ELF-1 (cell line): ENCODE results near the gene RPL10.

Experiments
- DNase-seq: peaks from one replicate; pipeline ENCODE4 v3.0.0-alpha.2; 2016; ENCODE audit warnings: low read depth, low spot score

Gene RPL10

DNA sequence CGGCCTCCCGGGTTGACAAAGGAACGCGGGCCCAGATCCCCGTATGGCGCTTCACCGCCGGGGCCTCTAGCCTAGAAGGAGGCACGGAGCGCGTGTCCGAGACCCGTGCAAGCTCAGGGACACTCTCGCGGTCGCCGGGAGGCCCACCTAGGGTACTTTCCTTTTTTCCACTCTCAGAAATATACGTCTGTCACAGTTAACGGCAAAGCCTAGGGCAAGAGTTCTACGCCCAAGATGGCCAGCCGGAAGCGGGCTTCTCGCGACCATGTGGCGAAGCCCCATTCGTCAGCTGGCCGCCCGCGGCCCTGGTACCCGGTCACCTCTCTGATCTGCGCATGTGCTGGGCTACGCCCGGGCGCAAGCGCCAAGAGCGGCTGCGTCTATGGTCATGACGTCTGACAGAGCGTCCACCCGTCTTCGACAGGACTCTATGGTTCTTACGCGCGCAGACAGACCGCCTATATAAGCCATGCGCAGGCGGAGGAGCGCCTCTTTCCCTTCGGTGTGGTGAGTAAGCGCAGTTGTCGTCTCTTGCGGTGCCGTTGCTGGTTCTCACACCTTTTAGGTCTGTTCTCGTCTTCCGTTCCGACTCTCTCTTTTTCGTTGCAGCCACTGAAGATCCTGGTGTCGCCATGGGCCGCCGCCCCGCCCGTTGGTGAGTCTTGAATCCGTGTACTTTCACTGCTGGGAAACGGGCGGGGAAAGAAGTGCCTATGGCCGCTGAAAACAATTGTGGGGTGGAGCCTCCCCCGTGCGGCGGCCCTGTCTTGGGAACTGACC lies at the start of gene RPL10:
Gene RPL10 (plus strand): TSS at position 490 of the 780 bp plus-strand sequence. CDS start 143 bp downstream, at position 633.
- peak; percentile 99 for DNase-seq

DNA sequence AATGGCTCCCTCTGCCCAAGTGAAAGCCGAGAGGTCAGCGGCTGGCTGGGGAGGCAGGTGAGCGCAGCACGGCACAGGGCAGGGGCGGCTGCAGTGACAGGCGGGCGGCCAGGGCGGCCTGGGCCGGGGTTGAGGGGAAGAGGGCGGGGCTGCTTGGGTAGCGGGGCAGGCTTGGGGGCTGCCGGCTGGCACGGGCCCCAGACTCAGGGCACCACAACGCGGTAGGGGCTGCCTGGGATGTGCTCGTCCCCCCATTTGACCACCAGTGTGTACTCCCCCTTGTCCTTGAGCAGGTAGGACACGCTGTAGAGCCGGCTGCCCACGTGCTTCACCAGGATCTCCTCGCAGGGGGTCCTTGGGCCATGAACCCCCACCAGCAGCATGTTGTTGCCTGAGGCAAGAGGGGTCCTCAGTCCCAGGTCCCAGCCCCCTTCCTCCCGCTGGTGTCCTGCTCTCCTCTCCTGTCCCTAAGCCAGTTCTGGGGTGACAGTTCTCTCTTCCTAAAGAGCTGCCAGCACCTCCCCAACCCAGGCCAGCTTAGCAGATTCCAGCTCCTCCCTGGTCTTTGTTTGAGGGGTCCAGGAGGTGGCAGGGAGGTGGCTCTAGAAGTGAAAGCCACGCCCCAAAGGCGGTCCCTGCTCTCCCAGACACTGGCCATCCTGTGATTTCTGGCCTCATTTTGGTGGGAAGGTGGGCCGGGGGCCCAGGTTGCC lies 49.4 kb upstream of the RPL10 start:
- peak; percentile 48 for DNase-seq

GRCh38 chrX:154349359-154349935 lies 48.7 kb upstream of the RPL10 start:
- no peak for DNase-seq

- DNase-seq: no peak
These were observed 48.2 kb upstream of the RPL10 start for GRCh38 chrX:154349979-154350378.

DNA sequence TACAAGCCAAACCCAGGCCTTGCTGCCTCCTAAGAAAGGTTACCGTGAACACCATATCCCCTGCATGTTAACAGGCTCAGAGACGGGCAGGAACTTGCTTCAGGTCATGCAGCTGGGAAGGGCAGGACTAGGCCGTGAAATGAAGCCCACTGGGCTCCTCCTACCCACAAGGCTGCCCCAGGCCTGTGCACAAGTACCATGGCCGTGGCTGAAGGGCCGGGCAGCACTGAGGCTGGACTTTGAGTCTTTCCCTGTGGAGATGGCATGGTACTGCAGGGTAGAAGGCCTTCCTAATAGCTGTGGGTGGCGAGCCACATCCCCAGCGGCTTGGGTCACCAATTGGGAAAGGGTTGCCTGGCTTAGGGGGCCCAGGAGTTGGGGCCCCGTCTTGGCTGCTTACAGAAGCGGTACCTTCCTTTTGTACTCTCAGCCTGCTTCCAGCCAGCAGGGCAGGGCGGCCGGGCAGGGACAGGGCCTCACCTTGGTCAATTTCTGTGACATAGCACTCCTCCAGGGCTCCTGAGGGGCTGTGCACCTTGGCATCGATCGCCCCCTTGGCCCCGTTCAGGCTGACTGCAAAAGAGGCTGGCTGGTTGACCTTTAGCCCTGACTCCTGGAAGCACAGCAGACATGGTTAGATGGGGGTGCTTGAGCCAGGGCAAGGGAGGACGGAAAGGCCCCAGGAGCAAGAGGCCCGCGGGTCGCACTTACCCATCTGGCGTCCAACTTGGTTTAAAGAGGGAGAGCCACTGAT lies 47.6 kb upstream of the RPL10 start:
- DNase-seq: no peak

GRCh38 chrX:154351183-154352011 lies 46.8 kb upstream of the RPL10 start:
- no peak for DNase-seq

GRCh38 chrX:154352012-154352401 lies 46.2 kb upstream of the RPL10 start:
- no peak for DNase-seq

GRCh38 chrX:154352466-154352865 lies 45.7 kb upstream of the RPL10 start:
- DNase-seq: no peak

DNA sequence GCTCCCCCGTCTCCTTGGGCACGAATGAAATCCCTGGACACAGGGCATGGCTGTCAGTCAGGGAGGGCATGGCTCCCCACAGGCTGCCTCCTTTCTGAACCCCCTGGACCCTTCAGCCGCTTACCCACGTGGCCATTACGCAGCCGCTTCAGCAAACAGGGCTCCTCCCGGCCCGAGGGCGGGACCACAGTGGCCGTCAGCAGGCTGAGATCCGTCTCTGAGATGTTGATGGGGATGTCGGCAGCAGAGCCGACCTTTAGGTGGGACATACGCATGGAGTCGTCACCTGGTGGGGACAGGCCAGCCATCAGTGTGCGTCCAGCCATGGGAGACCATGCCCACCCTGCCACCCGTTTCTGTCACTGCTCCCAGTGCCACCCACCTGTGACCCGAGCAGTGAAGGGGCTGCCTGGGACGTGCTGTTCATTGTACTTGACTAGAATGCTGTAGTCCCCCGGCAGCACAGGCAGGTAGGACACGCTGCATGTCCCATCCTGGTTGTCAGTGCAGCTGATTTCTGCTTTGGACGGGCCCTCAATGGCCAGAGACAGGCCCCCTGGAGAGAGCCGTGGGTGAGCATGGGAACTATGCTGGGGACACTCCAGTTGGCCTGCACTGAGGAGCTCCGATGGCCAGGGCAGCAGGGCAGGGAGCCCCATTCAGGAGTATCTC lies 44.9 kb upstream of the RPL10 start:
- no peak for DNase-seq

DNA sequence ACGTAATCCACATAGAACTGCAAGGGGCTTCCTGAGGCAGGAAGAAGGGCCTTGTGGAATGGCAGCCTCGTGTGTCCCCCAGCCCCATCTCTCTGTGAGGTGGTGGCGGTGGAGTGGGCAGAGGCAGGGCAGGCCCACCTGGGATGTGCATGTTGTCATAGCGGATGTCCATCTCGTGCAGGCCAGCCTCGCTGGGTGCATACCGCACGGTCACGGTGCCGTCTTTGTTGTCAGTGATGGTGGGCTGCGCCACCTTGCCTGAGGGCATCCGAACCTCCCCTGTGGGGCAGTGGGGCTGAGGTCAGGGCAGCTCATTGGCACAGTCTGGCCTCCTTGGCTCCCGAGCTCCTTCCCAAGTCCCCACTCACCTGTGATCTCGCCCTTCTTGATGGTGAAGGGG lies 44.2 kb upstream of the RPL10 start:
- DNase-seq: no peak

- DNase-seq: no peak
These were observed 43.7 kb upstream of the RPL10 start for GRCh38 chrX:154354516-154354915.

DNA sequence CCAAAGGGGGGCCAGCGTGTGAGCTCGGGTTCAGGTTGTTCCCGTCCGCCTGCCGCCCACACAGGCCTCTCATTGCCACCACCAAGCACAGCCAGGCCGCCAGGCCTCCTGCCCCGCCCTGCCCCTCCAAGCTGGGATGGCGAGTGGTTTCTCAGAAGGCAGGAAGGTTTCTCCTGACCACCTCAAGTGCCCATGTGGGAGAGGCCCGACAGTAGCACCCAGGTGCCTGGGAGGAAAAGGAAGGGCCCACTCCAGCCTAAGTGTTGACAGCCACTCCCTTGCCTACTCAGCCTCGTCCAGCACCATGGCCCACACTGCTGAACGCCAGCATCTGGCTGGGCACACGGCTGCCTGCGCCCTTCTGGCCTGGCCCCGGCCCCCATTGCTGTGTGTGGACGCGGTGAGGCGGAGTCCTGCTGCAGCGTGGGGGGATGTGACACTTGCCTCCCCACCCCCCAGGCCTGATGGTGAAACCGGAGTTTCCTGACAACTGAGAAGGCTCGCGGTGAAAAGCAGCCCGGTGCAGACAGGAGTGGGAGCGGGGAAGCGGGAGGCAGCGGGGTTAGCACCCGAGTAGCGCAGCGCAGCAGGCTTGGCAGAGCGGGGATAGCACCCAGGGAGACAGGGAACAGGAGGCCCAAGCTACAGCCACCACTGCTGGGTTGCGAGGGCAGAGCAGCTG lies 42.9 kb upstream of the RPL10 start:
- DNase-seq: no peak

- DNase-seq: no peak
These were observed 42.4 kb upstream of the RPL10 start for GRCh38 chrX:154355776-154356140.

DNA sequence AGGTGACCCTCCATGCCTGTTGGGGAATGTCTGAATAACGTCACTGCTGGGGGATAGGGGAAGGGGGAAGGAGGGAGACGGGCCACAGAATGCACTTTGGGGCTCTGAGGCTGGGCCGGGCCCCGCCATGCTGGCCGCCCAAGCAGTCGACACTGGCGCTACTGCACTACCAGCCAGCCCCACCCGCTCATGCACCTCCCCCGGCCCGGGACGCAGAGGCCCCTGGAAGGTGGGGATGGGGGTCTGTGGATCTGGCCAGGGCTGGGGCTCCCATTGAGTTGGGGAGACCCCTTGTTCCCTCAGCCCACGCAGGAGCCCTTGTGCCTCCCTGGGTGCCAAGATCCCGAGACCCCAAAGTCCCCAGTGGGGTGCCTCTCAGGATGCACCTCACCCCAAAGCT lies 41.6 kb upstream of the RPL10 start:
- no peak for DNase-seq

- no peak for DNase-seq
These were observed 41.0 kb upstream of the RPL10 start for GRCh38 chrX:154357205-154357604.

DNA sequence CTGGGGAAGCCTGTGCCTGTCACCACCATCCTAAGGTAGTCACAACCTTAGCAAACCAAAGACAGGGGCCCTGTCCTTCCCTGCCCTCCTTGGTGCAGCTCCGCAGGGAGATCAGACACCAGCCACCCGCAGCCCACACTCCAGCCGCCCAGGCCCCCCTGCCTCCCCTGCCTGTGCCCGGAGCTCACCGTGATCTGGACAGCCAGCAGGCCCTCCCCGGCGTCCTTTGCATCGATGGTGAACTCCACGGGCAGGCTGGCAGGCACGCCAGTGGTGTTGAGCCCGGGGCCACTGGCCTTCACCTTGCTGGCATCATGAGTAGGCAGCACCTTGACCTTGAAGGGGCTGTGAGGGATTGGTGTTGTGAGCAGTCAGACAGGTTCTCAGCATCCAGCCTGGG lies 40.2 kb upstream of the RPL10 start:
- no peak for DNase-seq

DNA sequence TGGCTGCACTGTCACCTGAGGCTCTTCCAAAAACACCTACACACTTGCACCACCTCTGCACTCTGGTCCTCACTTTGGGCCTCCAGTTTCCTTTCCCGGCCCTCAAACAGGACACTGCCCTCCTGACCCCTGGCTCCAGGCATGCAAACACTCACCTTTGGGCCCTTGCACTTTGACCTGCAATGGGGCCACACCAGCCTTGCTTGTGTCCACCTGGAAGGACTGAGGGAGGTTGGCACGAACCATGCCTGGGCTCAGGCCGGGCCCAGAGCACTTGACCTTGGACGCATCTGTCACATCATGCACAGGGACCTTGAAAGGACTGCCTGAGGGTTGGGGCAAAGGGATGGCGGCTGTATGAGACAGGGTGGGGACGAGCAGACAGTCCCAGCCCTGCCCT lies 39.3 kb upstream of the RPL10 start:
- DNase-seq: no peak

GRCh38 chrX:154359362-154360154 lies 38.6 kb upstream of the RPL10 start:
- no peak for DNase-seq

DNA sequence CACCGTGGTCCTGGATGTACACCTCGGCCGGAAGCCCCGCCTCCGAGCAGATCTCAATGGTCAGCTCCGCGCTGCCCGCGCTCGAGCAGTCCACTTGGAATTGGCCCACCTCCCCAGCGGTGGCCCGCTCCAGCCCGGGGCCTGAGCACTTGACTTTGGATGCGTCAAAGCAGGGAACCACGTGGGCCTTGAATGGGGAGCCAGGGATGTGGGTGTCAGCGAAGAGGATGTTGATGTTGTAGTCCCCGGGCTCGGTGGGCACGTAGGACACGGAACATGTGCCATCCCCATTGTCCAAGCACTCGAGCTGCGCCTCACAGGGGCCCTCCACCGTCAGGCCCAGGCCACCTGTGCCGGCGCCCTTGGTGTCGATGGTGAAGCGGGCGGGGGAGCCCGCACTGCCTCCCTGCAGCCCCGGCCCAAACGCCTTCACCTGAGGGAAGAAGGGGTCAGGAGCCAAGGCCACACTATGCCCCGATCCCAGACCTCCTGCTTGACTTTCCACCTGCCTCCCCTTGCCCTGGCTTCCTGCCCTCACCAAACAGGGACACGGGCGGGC lies 37.9 kb upstream of the RPL10 start:
- no peak for DNase-seq
